Ovary (tissue), 3 donors: Measurements from ENCODE around the gene LCE7A.

Experiments used
- CTCF ChIP-seq, 3 donors: fragments of 450-650 bp in 2 of 3; fragments of 200-600 bp in 1 of 3; IDR thresholded peaks; one replicate each; pipeline versions ENCODE4 v1.5.1 to v1.8.0; 2016 to 2022; ENCODE audit warnings: antibody characterized with exemption in 3 of 3, mild to moderate bottlenecking in 1 of 3
- EP300 ChIP-seq: sonication (generic); formaldehyde crosslinking; IDR thresholded peaks from one replicate; pipeline ENCODE4 v1.6.1; 2017; ENCODE audit warnings: antibody characterized with exemption
- POLR2A ChIP-seq: fragments of 450-650 bp; IDR thresholded peaks from one replicate; pipeline ENCODE4 v1.6.1; 2017; ENCODE audit warnings: antibody characterized with exemption, mild to moderate bottlenecking, moderate library complexity
- donor health status: DM: no; HTN: no; CAD: no.

DNA sequence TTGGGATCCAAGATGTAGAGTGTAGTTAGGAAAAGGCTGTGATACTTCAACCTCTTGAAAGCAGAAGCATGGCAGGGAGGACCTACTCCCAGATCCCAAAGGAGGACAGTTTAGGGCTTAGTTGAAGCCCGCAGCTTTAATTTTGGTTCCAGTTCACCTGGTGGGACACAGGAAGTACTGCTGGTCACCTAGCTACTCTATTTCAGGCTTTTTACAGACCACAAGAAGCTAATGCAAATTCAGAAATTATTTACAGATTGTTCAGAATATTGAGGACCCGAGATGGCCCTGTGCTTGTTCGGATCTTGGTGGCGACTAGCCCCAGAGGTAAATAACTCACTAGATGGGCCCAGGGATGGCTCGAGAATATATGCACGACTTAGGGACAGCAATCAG, 11.9 kb downstream of the LCE7A start:
- TF ChIP-seq CTCF (IDR thresholded peaks at IDR 0.05) (no peak), EP300 (no peak), POLR2A (no peak)
